Chondrocyte (in vitro differentiated cells): ENCODE measurements around the gene TCF7L2. TPM values are rescaled to one million over a fixed set of nuclear protein-coding genes. Genes with fewer than 3 reads are reported as not detected.
A peak's percentile ranks its signal among the peaks of the same experiment; 100 is the strongest.

Experiments
- DNase-seq: peaks from one replicate; pipeline ENCODE4 v3.0.0; 2021; ENCODE audit warnings: mixed read lengths, low spot score
- H3K27ac Mint-ChIP-seq: one replicate; pipeline ENCODE4 v1.8.0; 2021; ENCODE audit warnings: mild to moderate bottlenecking, moderate library complexity, mixed read lengths; ENCODE audit not compliant: unreplicated experiment
- H3K27me3 Mint-ChIP-seq: 2 replicates; pipeline ENCODE4 v1.8.0; 2021; ENCODE audit warnings: low read depth, mixed read lengths
- H3K36me3 Mint-ChIP-seq: 2 replicates; pipeline ENCODE4 v1.8.0; 2021; ENCODE audit warnings: low read depth, mixed read lengths
- H3K4me1 Mint-ChIP-seq: 2 replicates; pipeline ENCODE4 v1.8.0; 2021; ENCODE audit warnings: low read depth, mild to moderate bottlenecking, mixed read lengths
- H3K4me3 Mint-ChIP-seq: one replicate; pipeline ENCODE4 v1.8.0; 2021; ENCODE audit warnings: mild to moderate bottlenecking, moderate library complexity, mixed read lengths; ENCODE audit not compliant: unreplicated experiment
- H3K9me3 Mint-ChIP-seq: 2 replicates; pipeline ENCODE4 v1.8.0; 2021; ENCODE audit warnings: low read depth, mixed read lengths
- CTCF ChIP-seq: fragments of 200-600 bp; sonication (generic); IDR thresholded peaks from 2 replicates; pipeline ENCODE4 v1.5.0; 2021; ENCODE audit warnings: antibody characterized with exemption, mild to moderate bottlenecking, moderate library complexity
- total RNA-seq: library from RNA; stranded (reverse); gene quantifications from 3 replicates; pipeline ENCODE4 v1.2.1, GENCODE V29; 2021

TCF7L2 gene
- total RNA-seq, 1 donor from 2014 or later: 30.9 TPM

GRCh38 chr10:112956631-112957350 lies 6.7 kb downstream of the TCF7L2 start:
- peaks cover 80% of the 10 kb centered on the region for H3K4me1 Mint-ChIP-seq
- peak overlapping the region; percentile 97 for H3K27ac Mint-ChIP-seq
- no peak for DNase-seq
- H3K9me3 Mint-ChIP-seq: no peaks in the 10 kb centered on the region
- peak overlapping the region; percentile 87 for H3K4me3 Mint-ChIP-seq
- peak; percentile 9 for TF ChIP-seq CTCF
- no peaks in the 10 kb centered on the region for H3K27me3 Mint-ChIP-seq
- peaks cover 8% of the 10 kb centered on the region for H3K36me3 Mint-ChIP-seq

- TF ChIP-seq CTCF: no peak
- DNase-seq: no peak
- Mint-ChIP-seq H3K9me3 (no peaks in the 10 kb centered on the region), H3K27me3 (no peaks in the 10 kb centered on the region), H3K36me3 (peaks cover 6% of the 10 kb centered on the region), H3K4me3 (peak overlapping the region; percentile 36), H3K4me1 (peaks cover 86% of the 10 kb centered on the region), H3K27ac (peak overlapping the region; percentile 97)
These were observed 7.6 kb downstream of the TCF7L2 start for GRCh38 chr10:112957640-112958092.

GRCh38 chr10:112958275-112958995 lies 8.4 kb downstream of the TCF7L2 start:
- no peak for DNase-seq
- Mint-ChIP-seq H3K27ac (peak overlapping the region; percentile 97), H3K4me1 (peaks cover 90% of the 10 kb centered on the region), H3K4me3 (peak overlapping the region; percentile 26), H3K27me3 (no peaks in the 10 kb centered on the region), H3K36me3 (peaks cover 5% of the 10 kb centered on the region), H3K9me3 (no peaks in the 10 kb centered on the region)
- TF ChIP-seq CTCF: no peak

- H3K4me3 Mint-ChIP-seq: no peak overlapping the region
- DNase-seq: no peak
- H3K27me3 Mint-ChIP-seq: no peaks in the 10 kb centered on the region
- no peaks in the 10 kb centered on the region for H3K9me3 Mint-ChIP-seq
- H3K36me3 Mint-ChIP-seq: peaks cover 5% of the 10 kb centered on the region
- H3K4me1 Mint-ChIP-seq: peaks cover 90% of the 10 kb centered on the region
- no peak for TF ChIP-seq CTCF
- H3K27ac Mint-ChIP-seq: peak overlapping the region; percentile 97
These were observed 9.3 kb downstream of the TCF7L2 start for GRCh38 chr10:112959207-112959838.

- no peak for TF ChIP-seq CTCF
- H3K4me3 Mint-ChIP-seq: no peak overlapping the region
- H3K4me1 Mint-ChIP-seq: peaks cover 89% of the 10 kb centered on the region
- no peaks in the 10 kb centered on the region for H3K27me3 Mint-ChIP-seq
- H3K36me3 Mint-ChIP-seq: peaks cover 7% of the 10 kb centered on the region
- H3K9me3 Mint-ChIP-seq: no peaks in the 10 kb centered on the region
- H3K27ac Mint-ChIP-seq: peak overlapping the region; percentile 97
- DNase-seq: no peak
These were observed 10.2 kb downstream of the TCF7L2 start for GRCh38 chr10:112960151-112960681.
